H1 (cell line): ENCODE measurements around the gene ARMH2. TPM values are rescaled to one million over a fixed set of nuclear protein-coding genes. Genes with fewer than 3 reads are reported as not detected.

Experiments
- GABPA ChIP-seq: IDR thresholded peaks from 2 replicates; pipeline ENCODE4 v1.6.1; 2011; ENCODE audit warnings: mild to moderate bottlenecking, low read length, moderate library complexity, borderline replicate concordance; ENCODE audit not compliant: insufficient read depth
- NANOG ChIP-seq: IDR thresholded peaks from 2 replicates; pipeline ENCODE4 v1.6.1; 2011; ENCODE audit warnings: low read length, low read depth, mild to moderate bottlenecking, inconsistent platforms; ENCODE audit not compliant: insufficient read depth, poor library complexity, severe bottlenecking
- NRF1 ChIP-seq: IDR thresholded peaks from 2 replicates; pipeline ENCODE4 v1.6.1; 2011; ENCODE audit warnings: mild to moderate bottlenecking, low read depth, low read length, improper control_type of control experiment
- RAD21 ChIP-seq, 2 experiments: IDR thresholded peaks in 1 of 2; conservative IDR thresholded peaks in 1 of 2; 2 replicates each; pipeline ENCODE4 v1.6.1; 2011; ENCODE audit warnings: low read depth in 2 of 2, low read length in 2 of 2, improper control_type of control experiment in 1 of 2, inconsistent platforms in 1 of 2, mild to moderate bottlenecking in 1 of 2, moderate library complexity in 1 of 2
- SIN3A ChIP-seq, 2 experiments: IDR thresholded peaks in 1 of 2; conservative IDR thresholded peaks in 1 of 2; 2 replicates each; pipeline ENCODE4 v1.6.1; 2011 to 2012; ENCODE audit warnings: low read length in 2 of 2, improper control_type of control experiment in 1 of 2, low read depth in 1 of 2, mild to moderate bottlenecking in 1 of 2
- TCF12 ChIP-seq: IDR thresholded peaks from 2 replicates; pipeline ENCODE4 v1.6.1; 2011; ENCODE audit warnings: low read depth, mild to moderate bottlenecking, low read length
- polyA plus RNA-seq, 7 experiments: library from polyadenylated mRNA; depleted of rRNA in 3 of 7; stranded (reverse) in 5 of 7; unstranded in 2 of 7; fragments of >200 nt in 5 of 7; fragments of 200-250 nt in 2 of 7; gene quantifications; 1 replicate in 5 of 7; 2 replicates in 1 of 7; 4 replicates in 1 of 7; pipeline versions ENCODE4 v1.2.1 to v1.2.3, GENCODE V29; 2011 to 2013; ENCODE audit warnings: missing spikeins in 2 of 7, mixed read lengths in 2 of 7
- total RNA-seq: library from RNA; stranded (reverse); fragmentation: NEBNext Ultra II Directional; extraction: Animal tissue kit (Norgen Biotek cat#: 25700); gene quantifications from 2 replicates; pipeline ENCODE4 v1.2.1, GENCODE V29; 2021
- TF ChIP-seq, protein P1 (sequence below): fragments of 300-600 bp; sonication (generic); IDR thresholded peaks from 2 replicates; pipeline ENCODE4 v1.7.1; 2012; ENCODE audit warnings: low read length, moderate library complexity, mild to moderate bottlenecking, inconsistent platforms; ENCODE audit not compliant: insufficient replicate concordance

Gene ARMH2
- total and polyA plus RNA-seq, 2 of the 8 experiments (the other 6 are each of a cell fraction or from before 2014, with no cell fraction given), result not detected

DNA sequence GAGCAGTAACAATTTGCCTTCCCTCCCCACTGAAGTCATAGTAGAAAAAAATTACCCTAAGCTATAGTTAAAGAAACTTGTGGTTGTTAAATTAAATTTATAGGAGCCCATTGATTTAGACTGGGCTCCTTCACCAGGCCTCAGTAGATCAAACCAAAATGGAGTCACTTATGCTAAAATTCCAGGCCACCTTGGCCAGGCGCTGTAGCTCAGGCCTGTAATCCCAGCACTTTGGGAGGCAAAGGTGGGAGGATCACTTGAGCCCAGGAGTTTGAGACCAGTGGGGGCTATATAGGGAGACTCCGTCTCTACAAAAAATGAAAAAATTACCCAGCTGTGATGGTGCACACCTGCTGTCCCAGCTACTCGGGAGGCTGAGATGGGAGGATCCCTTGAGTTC is 39.0 kb downstream of the ARMH2 start (continued):
- TF ChIP-seq SIN3A (conservative IDR thresholded peaks at IDR 0.05 in 1 of 2, IDR thresholded peaks at IDR 0.05 in 1 of 2; ENCODE audit: low read depth in 1 of 2, low read length in 2 of 2), result no peak
- TF ChIP-seq RAD21 (IDR thresholded peaks at IDR 0.05 in 1 of 2, conservative IDR thresholded peaks at IDR 0.05 in 1 of 2; ENCODE audit: low read depth in 2 of 2, low read length in 2 of 2), result no peak
- TF ChIP-seq GABPA, result no peak
- no peak for TF ChIP-seq NANOG
- no peak for TF ChIP-seq TCF12
- TF ChIP-seq, protein P1, sequence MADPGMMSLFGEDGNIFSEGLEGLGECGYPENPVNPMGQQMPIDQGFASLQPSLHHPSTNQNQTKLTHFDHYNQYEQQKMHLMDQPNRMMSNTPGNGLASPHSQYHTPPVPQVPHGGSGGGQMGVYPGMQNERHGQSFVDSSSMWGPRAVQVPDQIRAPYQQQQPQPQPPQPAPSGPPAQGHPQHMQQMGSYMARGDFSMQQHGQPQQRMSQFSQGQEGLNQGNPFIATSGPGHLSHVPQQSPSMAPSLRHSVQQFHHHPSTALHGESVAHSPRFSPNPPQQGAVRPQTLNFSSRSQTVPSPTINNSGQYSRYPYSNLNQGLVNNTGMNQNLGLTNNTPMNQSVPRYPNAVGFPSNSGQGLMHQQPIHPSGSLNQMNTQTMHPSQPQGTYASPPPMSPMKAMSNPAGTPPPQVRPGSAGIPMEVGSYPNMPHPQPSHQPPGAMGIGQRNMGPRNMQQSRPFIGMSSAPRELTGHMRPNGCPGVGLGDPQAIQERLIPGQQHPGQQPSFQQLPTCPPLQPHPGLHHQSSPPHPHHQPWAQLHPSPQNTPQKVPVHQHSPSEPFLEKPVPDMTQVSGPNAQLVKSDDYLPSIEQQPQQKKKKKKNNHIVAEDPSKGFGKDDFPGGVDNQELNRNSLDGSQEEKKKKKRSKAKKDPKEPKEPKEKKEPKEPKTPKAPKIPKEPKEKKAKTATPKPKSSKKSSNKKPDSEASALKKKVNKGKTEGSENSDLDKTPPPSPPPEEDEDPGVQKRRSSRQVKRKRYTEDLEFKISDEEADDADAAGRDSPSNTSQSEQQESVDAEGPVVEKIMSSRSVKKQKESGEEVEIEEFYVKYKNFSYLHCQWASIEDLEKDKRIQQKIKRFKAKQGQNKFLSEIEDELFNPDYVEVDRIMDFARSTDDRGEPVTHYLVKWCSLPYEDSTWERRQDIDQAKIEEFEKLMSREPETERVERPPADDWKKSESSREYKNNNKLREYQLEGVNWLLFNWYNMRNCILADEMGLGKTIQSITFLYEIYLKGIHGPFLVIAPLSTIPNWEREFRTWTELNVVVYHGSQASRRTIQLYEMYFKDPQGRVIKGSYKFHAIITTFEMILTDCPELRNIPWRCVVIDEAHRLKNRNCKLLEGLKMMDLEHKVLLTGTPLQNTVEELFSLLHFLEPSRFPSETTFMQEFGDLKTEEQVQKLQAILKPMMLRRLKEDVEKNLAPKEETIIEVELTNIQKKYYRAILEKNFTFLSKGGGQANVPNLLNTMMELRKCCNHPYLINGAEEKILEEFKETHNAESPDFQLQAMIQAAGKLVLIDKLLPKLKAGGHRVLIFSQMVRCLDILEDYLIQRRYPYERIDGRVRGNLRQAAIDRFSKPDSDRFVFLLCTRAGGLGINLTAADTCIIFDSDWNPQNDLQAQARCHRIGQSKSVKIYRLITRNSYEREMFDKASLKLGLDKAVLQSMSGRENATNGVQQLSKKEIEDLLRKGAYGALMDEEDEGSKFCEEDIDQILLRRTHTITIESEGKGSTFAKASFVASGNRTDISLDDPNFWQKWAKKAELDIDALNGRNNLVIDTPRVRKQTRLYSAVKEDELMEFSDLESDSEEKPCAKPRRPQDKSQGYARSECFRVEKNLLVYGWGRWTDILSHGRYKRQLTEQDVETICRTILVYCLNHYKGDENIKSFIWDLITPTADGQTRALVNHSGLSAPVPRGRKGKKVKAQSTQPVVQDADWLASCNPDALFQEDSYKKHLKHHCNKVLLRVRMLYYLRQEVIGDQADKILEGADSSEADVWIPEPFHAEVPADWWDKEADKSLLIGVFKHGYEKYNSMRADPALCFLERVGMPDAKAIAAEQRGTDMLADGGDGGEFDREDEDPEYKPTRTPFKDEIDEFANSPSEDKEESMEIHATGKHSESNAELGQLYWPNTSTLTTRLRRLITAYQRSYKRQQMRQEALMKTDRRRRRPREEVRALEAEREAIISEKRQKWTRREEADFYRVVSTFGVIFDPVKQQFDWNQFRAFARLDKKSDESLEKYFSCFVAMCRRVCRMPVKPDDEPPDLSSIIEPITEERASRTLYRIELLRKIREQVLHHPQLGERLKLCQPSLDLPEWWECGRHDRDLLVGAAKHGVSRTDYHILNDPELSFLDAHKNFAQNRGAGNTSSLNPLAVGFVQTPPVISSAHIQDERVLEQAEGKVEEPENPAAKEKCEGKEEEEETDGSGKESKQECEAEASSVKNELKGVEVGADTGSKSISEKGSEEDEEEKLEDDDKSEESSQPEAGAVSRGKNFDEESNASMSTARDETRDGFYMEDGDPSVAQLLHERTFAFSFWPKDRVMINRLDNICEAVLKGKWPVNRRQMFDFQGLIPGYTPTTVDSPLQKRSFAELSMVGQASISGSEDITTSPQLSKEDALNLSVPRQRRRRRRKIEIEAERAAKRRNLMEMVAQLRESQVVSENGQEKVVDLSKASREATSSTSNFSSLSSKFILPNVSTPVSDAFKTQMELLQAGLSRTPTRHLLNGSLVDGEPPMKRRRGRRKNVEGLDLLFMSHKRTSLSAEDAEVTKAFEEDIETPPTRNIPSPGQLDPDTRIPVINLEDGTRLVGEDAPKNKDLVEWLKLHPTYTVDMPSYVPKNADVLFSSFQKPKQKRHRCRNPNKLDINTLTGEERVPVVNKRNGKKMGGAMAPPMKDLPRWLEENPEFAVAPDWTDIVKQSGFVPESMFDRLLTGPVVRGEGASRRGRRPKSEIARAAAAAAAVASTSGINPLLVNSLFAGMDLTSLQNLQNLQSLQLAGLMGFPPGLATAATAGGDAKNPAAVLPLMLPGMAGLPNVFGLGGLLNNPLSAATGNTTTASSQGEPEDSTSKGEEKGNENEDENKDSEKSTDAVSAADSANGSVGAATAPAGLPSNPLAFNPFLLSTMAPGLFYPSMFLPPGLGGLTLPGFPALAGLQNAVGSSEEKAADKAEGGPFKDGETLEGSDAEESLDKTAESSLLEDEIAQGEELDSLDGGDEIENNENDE, result no peak
- no peak for TF ChIP-seq NRF1
